Neutrophil (primary cell): Measurements from ENCODE around the gene KIF26B.

Experiments
- H3K27ac ChIP-seq: fragments of 200-600 bp; sonication (generic); 2 replicates; pipeline ENCODE4 v1.5.1; 2016; ENCODE audit warnings: mild to moderate bottlenecking, moderate library complexity
- H3K27me3 ChIP-seq: fragments of 200-600 bp; sonication (generic); 2 replicates; pipeline ENCODE4 v1.6.0; 2016; ENCODE audit warnings: mild to moderate bottlenecking
- H3K36me3 ChIP-seq: fragments of 200-600 bp; sonication (generic); 2 replicates; pipeline ENCODE4 v1.5.1; 2017
- H3K4me1 ChIP-seq, 2 experiments: fragments of 200-600 bp in 1 of 2; sonication (generic) in 1 of 2; 1 replicate in 1 of 2; 2 replicates in 1 of 2; pipeline versions ENCODE4 v1.5.1 to v1.6.1; 2013 to 2016; ENCODE audit warnings: low read depth in 1 of 2, low read length in 1 of 2, mild to moderate bottlenecking in 1 of 2, moderate library complexity in 1 of 2; ENCODE audit not compliant: control insufficient read depth in 1 of 2, insufficient read depth in 1 of 2
- H3K4me3 ChIP-seq, 2 experiments: fragments of 200-600 bp in 1 of 2; sonication (generic) in 1 of 2; 1 replicate in 1 of 2; 2 replicates in 1 of 2; pipeline ENCODE4 v1.5.1; 2013 to 2016; ENCODE audit warnings: low read depth in 1 of 2, low read length in 1 of 2, mild to moderate bottlenecking in 1 of 2, moderate library complexity in 1 of 2
- H3K9me3 ChIP-seq: fragments of 200-600 bp; sonication (generic); 2 replicates; pipeline ENCODE4 v1.5.1; 2016
- CTCF ChIP-seq: fragments of 200-600 bp; sonication (generic); IDR thresholded peaks from 2 replicates; pipeline ENCODE4 v1.5.1; 2016; ENCODE audit warnings: antibody characterized with exemption

The KIF26B gene

GRCh38 chr1:245222931-245223595, 68.3 kb downstream of the KIF26B start:
- Histone ChIP-seq H3K27ac (no peak overlapping the region), H3K4me1 (no peaks in the 10 kb centered on the region), H3K9me3 (no peaks in the 10 kb centered on the region), H3K4me3 (no peak overlapping the region), H3K36me3 (no peaks in the 10 kb centered on the region), H3K27me3 (peaks cover 5% of the 10 kb centered on the region)
- no peak for TF ChIP-seq CTCF

- no peak for TF ChIP-seq CTCF
- Histone ChIP-seq H3K27me3 (no peaks in the 10 kb centered on the region), H3K27ac (no peak overlapping the region), H3K9me3 (no peaks in the 10 kb centered on the region), H3K36me3 (no peaks in the 10 kb centered on the region), H3K4me1 (no peaks in the 10 kb centered on the region), H3K4me3 (no peak overlapping the region)
Measured at GRCh38 chr1:245225322-245226202, 70.8 kb downstream of the KIF26B start.

- Histone ChIP-seq H3K4me1 (no peaks in the 10 kb centered on the region), H3K27me3 (no peaks in the 10 kb centered on the region), H3K4me3 (no peak overlapping the region), H3K36me3 (no peaks in the 10 kb centered on the region), H3K27ac (no peak overlapping the region), H3K9me3 (no peaks in the 10 kb centered on the region)
- TF ChIP-seq CTCF = no peak
Measured at GRCh38 chr1:245226203-245226499, 71.4 kb downstream of the KIF26B start.

GRCh38 chr1:245229051-245229450, 74.3 kb downstream of the KIF26B start:
- H3K4me1 ChIP-seq = no peaks in the 10 kb centered on the region
- no peak for TF ChIP-seq CTCF

GRCh38 chr1:245232931-245233330, 78.1 kb downstream of the KIF26B start:
- Histone ChIP-seq H3K36me3 (no peaks in the 10 kb centered on the region), H3K27ac (no peak overlapping the region), H3K4me3 (no peak overlapping the region), H3K4me1 (no peaks in the 10 kb centered on the region), H3K27me3 (no peaks in the 10 kb centered on the region), H3K9me3 (no peaks in the 10 kb centered on the region)
- TF ChIP-seq CTCF = no peak

More at GRCh38 chr1:245229051-245229450, 74.3 kb downstream of the KIF26B start:
- H3K4me3 ChIP-seq = no peak overlapping the region
- H3K36me3 ChIP-seq = no peaks in the 10 kb centered on the region
- H3K27me3 ChIP-seq = no peaks in the 10 kb centered on the region
- H3K9me3 ChIP-seq = no peaks in the 10 kb centered on the region
- H3K27ac ChIP-seq = no peak overlapping the region
